ENCODE results near the gene ONECUT2. TPM values are rescaled to one million over a fixed set of nuclear protein-coding genes. Genes with fewer than 3 reads are reported as not detected.

Gene ONECUT2
- total RNA-seq, 4 donors from 2014 or later = under 0.01 to 0.06 (median under 0.01) TPM; not detected in 1

DNA sequence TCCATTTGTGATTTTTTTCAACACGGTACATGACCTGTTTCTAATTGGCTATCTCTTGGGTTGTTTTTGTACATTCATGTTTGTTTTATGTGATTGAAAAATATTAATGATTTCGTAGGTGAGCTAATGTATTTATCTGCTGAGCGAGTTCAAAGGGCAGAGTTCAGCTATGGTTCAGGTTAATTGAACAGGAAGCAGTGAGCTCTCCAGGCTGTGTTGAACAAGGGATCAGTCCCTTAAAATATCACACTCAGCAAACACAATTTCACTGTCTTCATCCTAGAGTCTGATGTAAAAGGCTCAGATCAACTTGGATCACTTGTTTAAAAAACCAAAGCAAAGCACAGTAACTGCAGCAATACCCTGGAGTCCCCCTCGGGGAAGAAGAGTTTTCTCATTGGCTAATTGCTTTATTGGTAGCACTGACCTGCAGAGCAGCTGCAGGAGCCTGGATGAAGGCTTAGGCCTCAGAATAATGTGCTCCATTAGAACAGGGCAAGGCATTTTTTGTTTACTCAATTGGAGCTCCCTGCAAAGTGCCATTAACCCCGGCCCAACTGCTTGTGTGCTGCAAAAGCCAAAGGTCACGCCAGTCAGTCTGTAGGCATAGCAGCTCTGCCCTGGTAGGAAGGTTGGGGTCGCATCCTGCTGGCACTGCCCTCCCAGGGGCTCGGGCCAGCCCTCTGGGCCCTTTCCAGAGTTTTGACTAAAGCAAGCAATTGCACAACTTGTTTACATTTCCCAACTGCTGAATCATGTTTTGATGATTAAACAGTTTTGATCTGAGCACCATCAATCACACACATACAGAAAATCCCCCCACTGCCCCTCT, 10.5 kb downstream of the ONECUT2 start:
- intact Hi-C loops (cut with DNase I) = no loop called here
- H3K4me3 ChIP-seq = no peak overlapping the region
- WGBS = 66% methylated on average over 6 of the region's 8 CpGs
- no peaks in the 10 kb centered on the region for H3K9me3 ChIP-seq
- H3K27me3 ChIP-seq = peaks cover 0 to 97% (median 30%) of the 10 kb centered on the region in 4 donors
- no peak overlapping the region for H3K27ac ChIP-seq (replicated peaks in 1 of 4)
- DNase-seq (ENCODE audit: extremely low spot score) = peak; percentile 50
- H3K36me3 ChIP-seq = no peaks in the 10 kb centered on the region
- no peak for TF ChIP-seq CTCF (IDR thresholded peaks at IDR 0.05)
- no peak for TF ChIP-seq POLR2AphosphoS5 (IDR thresholded peaks at IDR 0.05)
- TF ChIP-seq EP300 (IDR thresholded peaks at IDR 0.05) = no peak
- no peak for TF ChIP-seq POLR2A (IDR thresholded peaks at IDR 0.05; ENCODE audit: low read depth)
- H3K4me1 ChIP-seq = peaks cover 3 to 11% (median 10%) of the 10 kb centered on the region in 4 donors

GRCh38 chr18:57446322-57446721, 11.1 kb downstream of the ONECUT2 start:
- Histone ChIP-seq H3K4me1 (peaks cover 0 to 5% (median 4%) of the 10 kb centered on the region in 4 donors), H3K4me3 (no peak overlapping the region), H3K36me3 (no peaks in the 10 kb centered on the region), H3K27me3 (peaks cover 0 to 94% (median 24%) of the 10 kb centered on the region in 4 donors), H3K27ac (replicated peaks in 1 of 4) (no peak overlapping the region), H3K9me3 (no peaks in the 10 kb centered on the region)
- TF ChIP-seq POLR2A (IDR thresholded peaks at IDR 0.05; ENCODE audit: low read depth) = no peak
- peak in 1 of 3 experiments; percentile 6 for TF ChIP-seq CTCF (IDR thresholded peaks at IDR 0.05)
- peak; percentile 12 for DNase-seq (ENCODE audit: extremely low spot score)
- intact Hi-C loops (cut with DNase I) = no loop called here
- 4% methylated on average over 4 of the region's 4 CpGs for WGBS

DNA sequence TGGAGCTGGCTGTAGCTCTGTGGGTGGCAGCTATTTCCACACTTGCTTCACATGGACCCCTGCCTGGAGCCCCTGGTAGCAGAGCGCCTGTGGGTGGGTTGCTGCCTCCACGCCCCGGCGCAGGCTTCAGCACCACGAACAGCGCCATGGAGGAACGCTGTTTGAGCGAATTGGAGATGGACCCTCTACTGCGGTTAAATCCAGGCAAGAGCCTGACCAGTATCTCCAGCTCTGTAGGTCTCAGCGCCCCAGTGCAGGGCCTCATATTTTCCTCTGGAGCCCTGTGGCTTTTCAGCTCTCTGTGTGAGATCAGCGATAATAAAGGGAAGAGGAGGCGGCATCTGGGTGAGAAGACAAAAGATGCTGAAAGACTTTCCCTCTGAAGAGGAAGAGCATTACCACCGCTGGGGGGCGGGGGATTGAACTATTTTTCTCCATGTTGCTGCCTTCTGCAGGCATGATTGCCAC, 12.0 kb downstream of the ONECUT2 start:
- no peak overlapping the region for H3K27ac ChIP-seq (replicated peaks in 1 of 4)
- intact Hi-C loops (cut with DNase I) = no loop called here
- TF ChIP-seq CTCF (IDR thresholded peaks at IDR 0.05) (no peak), POLR2A (IDR thresholded peaks at IDR 0.05; ENCODE audit: low read depth) (no peak), EP300 (IDR thresholded peaks at IDR 0.05) (no peak), POLR2AphosphoS5 (IDR thresholded peaks at IDR 0.05) (no peak)
- no peak overlapping the region for H3K4me3 ChIP-seq
- peak; percentile 53 for DNase-seq (ENCODE audit: extremely low spot score)
- H3K27me3 ChIP-seq = peaks cover 0 to 94% (median 17%) of the 10 kb centered on the region in 4 donors
- H3K4me1 ChIP-seq = no peaks in the 10 kb centered on the region
- whole genome bisulfite sequencing = 11% methylated on average over 14 of the region's 14 CpGs
- H3K36me3 ChIP-seq = no peaks in the 10 kb centered on the region
- no peaks in the 10 kb centered on the region for H3K9me3 ChIP-seq

GRCh38 chr18:57455576-57456129, 20.5 kb downstream of the ONECUT2 start:
- peak; percentile 68 for DNase-seq (ENCODE audit: extremely low spot score)
- intact Hi-C loops (cut with DNase I) = no loop called here
- H3K27me3 ChIP-seq = peaks cover 0 to 31% (median 0%) of the 10 kb centered on the region in 4 donors
- no peaks in the 10 kb centered on the region for H3K4me1 ChIP-seq
- TF ChIP-seq POLR2AphosphoS5 (IDR thresholded peaks at IDR 0.05) (no peak), CTCF (IDR thresholded peaks at IDR 0.05) (no peak), POLR2A (IDR thresholded peaks at IDR 0.05; ENCODE audit: low read depth) (no peak), EP300 (IDR thresholded peaks at IDR 0.05) (no peak)
- 45% methylated on average over 5 of the region's 5 CpGs for WGBS
- H3K9me3 ChIP-seq = no peaks in the 10 kb centered on the region
- H3K27ac ChIP-seq (replicated peaks in 1 of 4) = no peak overlapping the region
- no peak overlapping the region for H3K4me3 ChIP-seq
- no peaks in the 10 kb centered on the region for H3K36me3 ChIP-seq

All from esophagus muscularis mucosa (tissue), 4 donors.